Subcutaneous adipose tissue (tissue), 4 donors: ENCODE data around the gene CUL7. TPM values are rescaled to one million over a fixed set of nuclear protein-coding genes. Genes with fewer than 3 reads are reported as not detected.

Source experiments
- total RNA-seq, 4 donors: library from RNA; depleted of rRNA; stranded (reverse); fragments of >200 nt; gene quantifications; one replicate each; pipeline ENCODE4 v1.1.0, GENCODE V29; 2016
- TF ChIP-seq, protein P1 (sequence below): fragments of 450-650 bp; IDR thresholded peaks from one replicate; pipeline ENCODE4 v1.5.1; 2016; ENCODE audit warnings: low read depth, mild to moderate bottlenecking, control low read depth, antibody characterized with exemption, moderate library complexity

The CUL7 gene
- total RNA-seq, 4 donors from 2014 or later, result 7.2 to 25.6 (median 14.5) TPM

DNA sequence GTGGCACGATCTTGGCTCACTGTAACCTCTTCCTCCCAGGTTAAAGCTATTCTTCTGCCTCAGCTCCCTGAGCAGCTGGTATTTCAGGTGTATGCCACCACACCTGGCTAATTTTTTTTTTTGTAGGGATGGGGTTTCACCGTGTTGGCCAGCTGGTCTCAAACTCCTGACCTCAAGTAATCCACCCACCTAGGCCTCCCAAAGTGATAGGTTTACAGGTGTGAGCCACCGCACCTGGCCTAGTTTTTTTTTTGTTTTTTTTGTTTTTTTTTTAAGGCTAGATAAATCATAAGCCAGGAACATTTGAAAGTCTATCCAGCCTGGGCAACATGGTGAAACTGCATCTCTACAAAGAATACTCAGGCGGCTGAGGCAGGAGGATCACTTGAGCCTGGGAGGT lies 21.3 kb downstream of the CUL7 start:
- TF ChIP-seq, protein P1, sequence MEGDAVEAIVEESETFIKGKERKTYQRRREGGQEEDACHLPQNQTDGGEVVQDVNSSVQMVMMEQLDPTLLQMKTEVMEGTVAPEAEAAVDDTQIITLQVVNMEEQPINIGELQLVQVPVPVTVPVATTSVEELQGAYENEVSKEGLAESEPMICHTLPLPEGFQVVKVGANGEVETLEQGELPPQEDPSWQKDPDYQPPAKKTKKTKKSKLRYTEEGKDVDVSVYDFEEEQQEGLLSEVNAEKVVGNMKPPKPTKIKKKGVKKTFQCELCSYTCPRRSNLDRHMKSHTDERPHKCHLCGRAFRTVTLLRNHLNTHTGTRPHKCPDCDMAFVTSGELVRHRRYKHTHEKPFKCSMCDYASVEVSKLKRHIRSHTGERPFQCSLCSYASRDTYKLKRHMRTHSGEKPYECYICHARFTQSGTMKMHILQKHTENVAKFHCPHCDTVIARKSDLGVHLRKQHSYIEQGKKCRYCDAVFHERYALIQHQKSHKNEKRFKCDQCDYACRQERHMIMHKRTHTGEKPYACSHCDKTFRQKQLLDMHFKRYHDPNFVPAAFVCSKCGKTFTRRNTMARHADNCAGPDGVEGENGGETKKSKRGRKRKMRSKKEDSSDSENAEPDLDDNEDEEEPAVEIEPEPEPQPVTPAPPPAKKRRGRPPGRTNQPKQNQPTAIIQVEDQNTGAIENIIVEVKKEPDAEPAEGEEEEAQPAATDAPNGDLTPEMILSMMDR, result no peak

DNA sequence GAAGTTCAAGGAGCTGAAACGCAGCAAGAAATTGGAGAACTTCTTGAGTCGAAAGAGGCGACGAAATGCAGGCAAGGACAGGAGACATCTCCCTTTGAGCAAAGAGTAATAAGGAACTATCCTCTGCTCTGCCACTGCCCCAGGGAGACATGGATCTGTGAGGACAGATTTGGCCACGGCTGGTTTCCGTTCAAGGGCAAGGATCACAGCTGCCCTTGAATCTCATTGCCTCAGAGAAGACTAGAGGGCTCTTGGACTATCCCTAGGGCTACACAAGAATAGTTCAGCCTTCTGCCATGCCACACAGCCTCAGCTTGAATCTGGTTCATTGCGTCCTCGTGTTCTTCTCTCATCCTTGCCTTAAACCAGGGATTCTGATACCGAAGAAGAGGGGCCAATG lies 24.5 kb downstream of the CUL7 start:
- TF ChIP-seq, protein P1, result no peak

DNA sequence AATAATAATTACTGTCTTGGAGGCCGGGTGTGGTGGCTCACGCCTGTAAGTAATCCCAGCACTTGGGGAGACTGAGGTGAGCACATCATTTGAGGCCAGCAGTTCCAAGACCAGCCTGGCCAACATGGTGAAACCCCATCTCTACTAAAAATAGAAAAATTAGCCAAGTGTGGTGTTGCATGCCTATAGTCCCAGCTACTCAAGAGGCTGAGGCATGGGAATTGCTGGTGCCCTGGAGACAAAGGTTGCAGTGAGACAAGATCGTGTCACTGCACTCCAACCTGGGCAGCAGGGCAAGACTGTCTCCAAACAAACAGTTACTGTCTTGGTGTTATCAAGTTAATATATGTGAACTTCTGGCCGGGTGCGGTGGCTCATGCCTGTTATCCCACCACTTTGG lies 27.3 kb downstream of the CUL7 start:
- TF ChIP-seq, protein P1, result no peak

DNA sequence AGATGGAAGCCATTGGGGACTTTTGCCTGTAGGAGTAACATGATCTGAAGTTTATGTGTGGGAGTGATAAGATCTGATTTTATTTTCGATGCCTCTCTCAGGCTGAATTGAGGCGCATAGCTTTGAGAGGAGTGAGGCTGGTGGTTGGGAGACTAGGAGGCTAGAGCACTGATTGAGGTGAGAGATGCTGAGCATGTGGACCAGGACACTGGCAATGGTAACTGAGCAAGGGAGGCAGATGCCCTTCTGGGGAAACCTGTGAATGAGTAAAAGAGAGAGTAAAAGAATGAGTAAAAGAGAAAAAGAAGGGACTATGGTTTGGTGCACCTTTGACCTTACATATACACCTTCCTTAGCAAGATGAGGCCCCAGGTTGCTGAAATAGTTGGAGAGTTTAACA lies 29.2 kb downstream of the CUL7 start:
- TF ChIP-seq, protein P1, result no peak

DNA sequence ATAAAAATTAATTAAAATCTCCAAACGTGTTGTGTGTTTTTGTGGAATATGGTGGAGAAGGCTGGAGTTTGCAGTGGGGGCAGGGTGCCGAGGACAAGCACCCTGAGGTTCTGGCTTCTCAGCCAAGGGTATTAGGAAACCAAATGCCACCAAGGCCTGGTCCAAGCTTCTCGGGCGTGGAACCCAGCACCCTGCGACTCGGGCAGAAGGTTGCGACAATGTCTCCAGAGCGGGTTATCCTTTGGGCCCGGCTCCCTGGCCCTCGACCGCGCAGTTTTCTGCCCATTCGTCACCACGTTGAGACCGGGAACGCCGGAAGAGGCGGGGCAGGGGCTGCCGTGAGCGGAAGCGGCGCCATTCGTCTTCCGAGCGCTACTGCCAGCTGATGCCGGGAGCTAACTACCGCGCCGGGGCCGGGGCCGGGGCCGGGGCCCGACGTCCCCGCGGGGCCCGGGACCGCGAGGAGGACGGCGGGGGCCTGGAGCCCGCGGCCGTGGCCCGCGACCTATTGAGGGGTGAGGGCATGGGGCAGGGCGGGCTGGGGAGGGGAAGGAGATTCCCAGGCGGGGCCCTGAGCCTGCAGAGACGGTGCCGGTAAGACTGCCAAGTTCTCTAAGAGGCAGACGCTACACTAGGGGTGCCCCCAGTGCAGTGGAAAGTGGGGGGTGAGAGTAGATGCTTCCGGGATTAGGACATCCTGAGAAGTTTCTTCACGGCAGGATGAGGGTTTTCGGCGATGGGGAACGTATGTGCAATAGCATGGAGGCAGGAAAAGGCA lies 32.2 kb downstream of the CUL7 start, which contains the start of gene RRP36:
Gene RRP36 (plus strand): TSS at position 354 of the 778 bp plus-strand sequence. CDS start 32 bp downstream, at position 386.
- TF ChIP-seq, protein P1, result no peak

DNA sequence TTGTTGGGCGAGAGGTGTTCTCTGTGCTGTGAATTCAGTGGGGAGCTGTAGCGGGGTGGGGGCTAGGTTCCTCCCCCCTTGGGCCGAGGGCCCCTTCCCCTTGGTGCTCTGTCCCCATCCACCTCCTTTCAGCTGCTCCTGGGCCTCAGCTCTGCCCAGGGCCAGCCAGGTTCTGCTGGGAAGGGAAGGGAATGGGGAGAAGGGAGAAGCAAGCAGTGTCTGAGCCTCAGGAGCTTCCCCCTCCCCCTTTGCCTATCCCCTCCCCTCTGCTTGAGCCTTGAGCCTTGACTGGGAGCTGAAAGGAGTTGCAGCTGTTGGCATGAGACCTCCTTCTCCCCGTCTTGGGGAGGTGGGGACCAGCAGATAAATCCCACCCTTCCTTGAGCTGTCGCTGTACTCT lies 32.8 kb downstream of the CUL7 start:
- TF ChIP-seq, protein P1, result no peak

DNA sequence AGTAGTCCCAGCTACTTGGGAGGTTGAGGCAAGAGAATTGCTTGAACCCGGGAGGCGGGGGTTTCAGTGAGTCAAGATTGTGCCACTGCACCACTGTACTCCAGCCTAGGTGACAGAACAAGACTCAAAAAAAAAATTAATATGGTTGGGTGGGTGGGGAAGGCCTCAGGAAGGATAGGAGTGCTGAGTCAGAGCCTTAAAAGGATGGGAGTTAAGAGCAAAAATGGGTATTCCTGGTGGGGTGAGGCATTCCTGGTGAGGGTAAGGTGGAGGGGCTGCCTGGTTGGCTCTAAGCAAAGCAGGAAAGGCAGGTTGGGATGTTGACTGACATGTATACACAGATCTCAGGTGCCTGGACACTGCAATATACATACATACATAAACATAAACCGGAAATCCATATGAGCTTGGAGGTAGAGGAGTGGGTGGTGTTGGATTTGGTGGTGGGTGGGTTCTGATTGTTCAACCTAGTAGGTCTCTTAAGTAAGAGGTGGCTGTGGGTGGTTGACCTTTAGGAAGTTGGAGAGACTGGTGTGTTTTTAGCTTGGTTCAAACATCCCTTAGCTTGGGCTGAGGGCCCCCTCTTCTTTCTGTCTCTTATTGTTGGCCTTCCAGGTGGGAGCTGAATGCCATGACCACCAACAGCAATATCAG lies 33.5 kb downstream of the CUL7 start:
- TF ChIP-seq, protein P1, result no peak
